ENCODE measurements around the gene PACSIN1. TPM values are rescaled to one million over a fixed set of nuclear protein-coding genes. Genes with fewer than 3 reads are reported as not detected.

Gene PACSIN1
- total and polyA plus RNA-seq, 2 experiments from 2014 or later, result 12.1 to 20.3 TPM

- H3K4me1 ChIP-seq (ENCODE audit: low read depth), result peaks cover 25% of the 10 kb centered on the region
- no peaks in the 10 kb centered on the region for H3K36me3 ChIP-seq
- TF ChIP-seq CTCF (IDR thresholded peaks at IDR 0.05; ENCODE audit: low read depth, low read length), result no peak
- H3K27ac ChIP-seq, result no peak overlapping the region
- DNase-seq (ENCODE audit: low read depth in 1 of 2, low spot score in 1 of 2), result no peak
- H3K4me3 ChIP-seq, result no peak overlapping the region
- H3K9me3 ChIP-seq (ENCODE audit: low read depth), result no peaks in the 10 kb centered on the region
- no peaks in the 10 kb centered on the region for H3K27me3 ChIP-seq
Measured at GRCh38 chr6:34564181-34564580, 98.3 kb downstream of the PACSIN1 start.

- Histone ChIP-seq H3K4me3 (no peak overlapping the region), H3K27me3 (no peaks in the 10 kb centered on the region), H3K27ac (no peak overlapping the region), H3K36me3 (no peaks in the 10 kb centered on the region), H3K4me1 (ENCODE audit: low read depth) (peaks cover 15% of the 10 kb centered on the region), H3K9me3 (ENCODE audit: low read depth) (no peaks in the 10 kb centered on the region)
- no peak for DNase-seq (ENCODE audit: low read depth in 1 of 2, low spot score in 1 of 2)
- TF ChIP-seq CTCF (IDR thresholded peaks at IDR 0.05; ENCODE audit: low read depth, low read length), result no peak
Measured at GRCh38 chr6:34565722-34566137, 99.9 kb downstream of the PACSIN1 start.

GRCh38 chr6:34566830-34567546, 101.1 kb downstream of the PACSIN1 start:
- no peak for TF ChIP-seq CTCF (IDR thresholded peaks at IDR 0.05; ENCODE audit: low read depth, low read length)
- Histone ChIP-seq H3K36me3 (no peaks in the 10 kb centered on the region), H3K27me3 (no peaks in the 10 kb centered on the region), H3K4me3 (no peak overlapping the region), H3K27ac (no peak overlapping the region), H3K9me3 (ENCODE audit: low read depth) (no peaks in the 10 kb centered on the region), H3K4me1 (ENCODE audit: low read depth) (peaks cover 15% of the 10 kb centered on the region)
- no peak for DNase-seq (ENCODE audit: low read depth in 1 of 2, low spot score in 1 of 2)

- H3K27me3 ChIP-seq, result no peaks in the 10 kb centered on the region
- H3K27ac ChIP-seq, result no peak overlapping the region
- no peaks in the 10 kb centered on the region for H3K9me3 ChIP-seq (ENCODE audit: low read depth)
- H3K4me3 ChIP-seq, result no peak overlapping the region
- no peaks in the 10 kb centered on the region for H3K36me3 ChIP-seq
- peak in 1 of 2 donors; percentile 55 for DNase-seq (ENCODE audit: low read depth in 1 of 2, low spot score in 1 of 2)
- H3K4me1 ChIP-seq (ENCODE audit: low read depth), result peaks cover 10% of the 10 kb centered on the region
- TF ChIP-seq CTCF (IDR thresholded peaks at IDR 0.05; ENCODE audit: low read depth, low read length), result no peak
Measured at GRCh38 chr6:34568341-34569201, 102.7 kb downstream of the PACSIN1 start.

- H3K9me3 ChIP-seq (ENCODE audit: low read depth), result no peaks in the 10 kb centered on the region
- TF ChIP-seq CTCF (IDR thresholded peaks at IDR 0.05; ENCODE audit: low read depth, low read length), result no peak
- no peaks in the 10 kb centered on the region for H3K36me3 ChIP-seq
- H3K27ac ChIP-seq, result no peak overlapping the region
- peaks cover 10% of the 10 kb centered on the region for H3K4me1 ChIP-seq (ENCODE audit: low read depth)
- no peak for DNase-seq (ENCODE audit: low read depth in 1 of 2, low spot score in 1 of 2)
- H3K27me3 ChIP-seq, result no peaks in the 10 kb centered on the region
- no peak overlapping the region for H3K4me3 ChIP-seq
Measured at GRCh38 chr6:34569361-34569973, 103.6 kb downstream of the PACSIN1 start.
